Measurements from ENCODE around the gene FNDC11. TPM values are rescaled to one million over a fixed set of nuclear protein-coding genes. Genes with fewer than 3 reads are reported as not detected.
"Not testable (repeated sequence)": the region's sequence is repeated elsewhere in the genome, so short reads cannot be mapped to it uniquely, and the experiment has no call there.

Gene FNDC11
- total RNA-seq, 2 donors from 2014 or later: 1.8 to 12.1 TPM

- no peak for DNase-seq (ENCODE audit: low spot score)
- Histone ChIP-seq H3K36me3 (no peaks in the 10 kb centered on the region), H3K4me3 (no peak overlapping the region), H3K4me1 (replicated peaks) (no peaks in the 10 kb centered on the region), H3K27ac (no peak overlapping the region), H3K27me3 (replicated peaks; ENCODE audit: insufficient read depth) (no peaks in the 10 kb centered on the region), H3K9me3 (no peaks in the 10 kb centered on the region)
- no peak for TF ChIP-seq CTCF (IDR thresholded peaks at IDR 0.05)
- TF ChIP-seq POLR2AphosphoS5 (IDR thresholded peaks at IDR 0.05): no peak
- TF ChIP-seq POLR2A (IDR thresholded peaks at IDR 0.05): no peak
- WGBS: 86% methylated on average over 33 of the region's 33 CpGs
- intact Hi-C loops (cut with DNase I): no loop called here
These were observed 45.7 kb upstream of the FNDC11 start for GRCh38 chr20:63508072-63508768.

GRCh38 chr20:63509088-63509564 lies 44.8 kb upstream of the FNDC11 start:
- Histone ChIP-seq H3K36me3 (no peaks in the 10 kb centered on the region), H3K4me1 (replicated peaks) (no peaks in the 10 kb centered on the region), H3K9me3 (no peaks in the 10 kb centered on the region), H3K4me3 (no peak overlapping the region), H3K27ac (no peak overlapping the region), H3K27me3 (replicated peaks; ENCODE audit: insufficient read depth) (no peaks in the 10 kb centered on the region)
- no peak for TF ChIP-seq CTCF (IDR thresholded peaks at IDR 0.05)
- no peak for TF ChIP-seq POLR2A (IDR thresholded peaks at IDR 0.05)
- TF ChIP-seq POLR2AphosphoS5 (IDR thresholded peaks at IDR 0.05): no peak
- 89% methylated on average over 9 of the region's 9 CpGs for WGBS
- no peak for DNase-seq (ENCODE audit: low spot score)
- intact Hi-C loops (cut with DNase I): no loop called here

DNA sequence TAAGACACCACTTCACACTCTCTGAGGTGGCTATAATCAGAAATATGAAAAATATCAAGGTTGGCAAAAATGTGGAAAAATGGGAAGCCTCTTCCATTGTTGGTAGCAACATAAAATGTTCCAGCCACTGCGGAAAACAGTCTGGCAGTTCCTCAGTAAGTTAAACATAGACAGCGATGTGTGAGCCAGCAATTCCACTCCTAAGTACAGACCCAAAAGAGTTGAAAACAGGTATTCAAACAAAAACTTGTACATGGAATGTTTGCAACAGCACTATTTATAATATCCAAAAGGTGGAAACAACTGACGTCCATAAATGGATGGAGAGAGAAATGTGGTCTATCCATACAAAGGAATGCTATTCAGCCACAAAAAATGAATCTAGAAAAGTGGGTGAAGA lies 40.8 kb upstream of the FNDC11 start:
- H3K27me3 ChIP-seq (replicated peaks; ENCODE audit: insufficient read depth): no peaks in the 10 kb centered on the region
- TF ChIP-seq POLR2A (IDR thresholded peaks at IDR 0.05) (no peak), POLR2AphosphoS5 (IDR thresholded peaks at IDR 0.05) (no peak), CTCF (IDR thresholded peaks at IDR 0.05) (no peak)
- H3K4me1 ChIP-seq (replicated peaks): no peaks in the 10 kb centered on the region
- no peaks in the 10 kb centered on the region for H3K9me3 ChIP-seq
- H3K27ac ChIP-seq: no peak overlapping the region
- 92% methylated on average over 3 of the region's 3 CpGs for WGBS
- DNase-seq (ENCODE audit: low spot score): no peak
- H3K36me3 ChIP-seq: no peaks in the 10 kb centered on the region
- intact Hi-C loops (cut with DNase I): no loop called here
- H3K4me3 ChIP-seq: no peak overlapping the region

DNA sequence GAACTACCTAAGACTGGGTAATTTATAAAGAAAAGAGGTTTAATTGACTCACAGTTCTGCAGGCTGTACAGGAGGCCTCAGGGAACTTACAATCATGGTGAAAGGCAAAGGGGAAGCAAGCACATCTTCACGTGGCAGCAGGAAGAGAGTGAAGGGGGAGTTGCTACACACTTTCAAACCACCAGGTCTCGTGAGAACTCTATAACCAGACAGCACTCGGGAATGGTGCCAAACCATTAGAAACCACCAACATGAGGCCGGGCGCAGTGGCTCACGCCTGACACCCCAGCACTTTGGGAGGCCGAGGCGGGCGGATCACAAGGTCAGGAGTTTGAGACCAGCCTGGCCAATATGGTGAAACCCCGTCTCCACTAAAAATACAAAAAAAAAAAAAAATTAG lies 39.4 kb upstream of the FNDC11 start:
- DNase-seq (ENCODE audit: low spot score); H3K4me3 ChIP-seq; intact Hi-C loops (cut with DNase I); H3K27me3 ChIP-seq (replicated peaks; ENCODE audit: insufficient read depth); H3K4me1 ChIP-seq (replicated peaks); H3K27ac ChIP-seq; H3K36me3 ChIP-seq; H3K9me3 ChIP-seq: not testable (repeated sequence)
- WGBS: 74% methylated on average over 10 of the region's 10 CpGs

GRCh38 chr20:63517376-63518309 lies 36.3 kb upstream of the FNDC11 start:
- intact Hi-C loops (cut with DNase I): no loop called here

More at GRCh38 chr20:63517376-63518309, 36.3 kb upstream of the FNDC11 start:
- no peak for TF ChIP-seq POLR2AphosphoS5 (IDR thresholded peaks at IDR 0.05)
- H3K4me1 ChIP-seq (replicated peaks): peaks cover 10% of the 10 kb centered on the region
- no peak overlapping the region for H3K27ac ChIP-seq
- no peak for DNase-seq (ENCODE audit: low spot score)
- H3K4me3 ChIP-seq: no peak overlapping the region
- WGBS: 91% methylated on average over 31 of the region's 32 CpGs
- no peaks in the 10 kb centered on the region for H3K36me3 ChIP-seq
- no peaks in the 10 kb centered on the region for H3K9me3 ChIP-seq
- H3K27me3 ChIP-seq (replicated peaks; ENCODE audit: insufficient read depth): no peaks in the 10 kb centered on the region

All from prostate gland (tissue), 2 donors.